ENCODE measurements around the gene TRAM2. TPM values are rescaled to one million over a fixed set of nuclear protein-coding genes. Genes with fewer than 3 reads are reported as not detected.

The TRAM2 gene
- total RNA-seq, 1 experiment from 2014 or later: 13.4 TPM

DNA sequence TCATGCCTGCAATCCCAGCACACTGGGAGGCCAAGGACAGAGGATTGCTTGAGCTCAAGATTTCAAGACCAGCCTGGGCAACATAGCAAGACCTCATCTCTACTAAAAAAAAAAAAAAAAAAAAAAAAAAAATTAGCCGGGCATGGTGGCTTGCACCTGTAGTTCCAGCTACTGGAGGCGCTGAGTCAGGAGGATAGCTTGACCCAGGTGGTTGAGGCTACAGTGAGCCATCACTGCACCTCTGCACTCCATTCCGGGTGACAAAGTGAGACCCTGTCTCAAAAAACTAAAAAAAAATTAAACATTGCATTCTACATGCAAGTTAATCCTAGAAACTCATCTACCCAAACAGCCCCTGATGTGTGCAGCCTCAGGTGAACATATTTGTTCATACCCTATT is 7.3 kb upstream of the TRAM2 start:
- no peak for DNase-seq (ENCODE audit: low spot score)
- CTCF ChIA-PET: interaction anchor here (0.6 kb wide), 1 partner anchor 13 kb away, joined by 3 read pairs; no protein-coding TSS in a partner anchor
- no peaks in the 10 kb centered on the region for H3K9me3 Mint-ChIP-seq
- H3K4me3 Mint-ChIP-seq: no peak overlapping the region
- ATAC-seq: no peak
- peaks cover 5% of the 10 kb centered on the region for H3K4me1 Mint-ChIP-seq
- no peaks in the 10 kb centered on the region for H3K27me3 Mint-ChIP-seq (ENCODE audit: low read depth)
- TF ChIP-seq JUN (CRISPR knock-in tag; IDR thresholded peaks at IDR 0.05): no peak
- no peak for TF ChIP-seq ZNF425 (CRISPR knock-in tag; conservative IDR thresholded peaks at IDR 0.05)
- TF ChIP-seq AFF4 (CRISPR knock-in tag; IDR thresholded peaks at IDR 0.05; ENCODE audit: borderline replicate concordance): no peak
- TF ChIP-seq, protein P1, sequence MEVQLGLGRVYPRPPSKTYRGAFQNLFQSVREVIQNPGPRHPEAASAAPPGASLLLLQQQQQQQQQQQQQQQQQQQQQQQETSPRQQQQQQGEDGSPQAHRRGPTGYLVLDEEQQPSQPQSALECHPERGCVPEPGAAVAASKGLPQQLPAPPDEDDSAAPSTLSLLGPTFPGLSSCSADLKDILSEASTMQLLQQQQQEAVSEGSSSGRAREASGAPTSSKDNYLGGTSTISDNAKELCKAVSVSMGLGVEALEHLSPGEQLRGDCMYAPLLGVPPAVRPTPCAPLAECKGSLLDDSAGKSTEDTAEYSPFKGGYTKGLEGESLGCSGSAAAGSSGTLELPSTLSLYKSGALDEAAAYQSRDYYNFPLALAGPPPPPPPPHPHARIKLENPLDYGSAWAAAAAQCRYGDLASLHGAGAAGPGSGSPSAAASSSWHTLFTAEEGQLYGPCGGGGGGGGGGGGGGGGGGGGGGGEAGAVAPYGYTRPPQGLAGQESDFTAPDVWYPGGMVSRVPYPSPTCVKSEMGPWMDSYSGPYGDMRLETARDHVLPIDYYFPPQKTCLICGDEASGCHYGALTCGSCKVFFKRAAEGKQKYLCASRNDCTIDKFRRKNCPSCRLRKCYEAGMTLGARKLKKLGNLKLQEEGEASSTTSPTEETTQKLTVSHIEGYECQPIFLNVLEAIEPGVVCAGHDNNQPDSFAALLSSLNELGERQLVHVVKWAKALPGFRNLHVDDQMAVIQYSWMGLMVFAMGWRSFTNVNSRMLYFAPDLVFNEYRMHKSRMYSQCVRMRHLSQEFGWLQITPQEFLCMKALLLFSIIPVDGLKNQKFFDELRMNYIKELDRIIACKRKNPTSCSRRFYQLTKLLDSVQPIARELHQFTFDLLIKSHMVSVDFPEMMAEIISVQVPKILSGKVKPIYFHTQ (CRISPR knock-in tag; IDR thresholded peaks at IDR 0.05): no peak
- no peak for TF ChIP-seq ATF1 (CRISPR knock-in tag; IDR thresholded peaks at IDR 0.05)
- no peak for TF ChIP-seq USF2 (CRISPR knock-in tag; IDR thresholded peaks at IDR 0.05)
- TF ChIP-seq, protein P2, sequence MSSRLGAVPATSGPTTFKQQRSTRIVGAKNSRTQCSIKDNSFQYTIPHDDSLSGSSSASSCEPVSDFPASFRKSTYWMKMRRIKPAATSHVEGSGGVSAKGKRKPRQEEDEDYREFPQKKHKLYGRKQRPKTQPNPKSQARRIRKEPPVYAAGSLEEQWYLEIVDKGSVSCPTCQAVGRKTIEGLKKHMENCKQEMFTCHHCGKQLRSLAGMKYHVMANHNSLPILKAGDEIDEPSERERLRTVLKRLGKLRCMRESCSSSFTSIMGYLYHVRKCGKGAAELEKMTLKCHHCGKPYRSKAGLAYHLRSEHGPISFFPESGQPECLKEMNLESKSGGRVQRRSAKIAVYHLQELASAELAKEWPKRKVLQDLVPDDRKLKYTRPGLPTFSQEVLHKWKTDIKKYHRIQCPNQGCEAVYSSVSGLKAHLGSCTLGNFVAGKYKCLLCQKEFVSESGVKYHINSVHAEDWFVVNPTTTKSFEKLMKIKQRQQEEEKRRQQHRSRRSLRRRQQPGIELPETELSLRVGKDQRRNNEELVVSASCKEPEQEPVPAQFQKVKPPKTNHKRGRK (CRISPR knock-in tag; IDR thresholded peaks at IDR 0.05; ENCODE audit: borderline replicate concordance): no peak
- no peak for TF ChIP-seq E2F1 (CRISPR knock-in tag; IDR thresholded peaks at IDR 0.05)
- TF ChIP-seq IRF1 (CRISPR knock-in tag; IDR thresholded peaks at IDR 0.05): no peak
- TF ChIP-seq IRF2 (CRISPR knock-in tag; IDR thresholded peaks at IDR 0.05; ENCODE audit: borderline replicate concordance, low read depth): no peak
- TF ChIP-seq NFE2L1 (CRISPR knock-in tag; IDR thresholded peaks at IDR 0.05): no peak
- TF ChIP-seq, protein P3, sequence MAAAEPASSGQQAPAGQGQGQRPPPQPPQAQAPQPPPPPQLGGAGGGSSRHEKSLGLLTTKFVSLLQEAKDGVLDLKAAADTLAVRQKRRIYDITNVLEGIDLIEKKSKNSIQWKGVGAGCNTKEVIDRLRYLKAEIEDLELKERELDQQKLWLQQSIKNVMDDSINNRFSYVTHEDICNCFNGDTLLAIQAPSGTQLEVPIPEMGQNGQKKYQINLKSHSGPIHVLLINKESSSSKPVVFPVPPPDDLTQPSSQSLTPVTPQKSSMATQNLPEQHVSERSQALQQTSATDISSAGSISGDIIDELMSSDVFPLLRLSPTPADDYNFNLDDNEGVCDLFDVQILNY (CRISPR knock-in tag; IDR thresholded peaks at IDR 0.05): no peak
- no peak for TF ChIP-seq ETV6 (CRISPR knock-in tag; IDR thresholded peaks at IDR 0.05)
- TF ChIP-seq JAZF1 (CRISPR knock-in tag; IDR thresholded peaks at IDR 0.05): no peak
- TF ChIP-seq TCF7 (CRISPR knock-in tag; IDR thresholded peaks at IDR 0.05; ENCODE audit: low read depth): no peak
- no peak for TF ChIP-seq GTF2I (CRISPR knock-in tag; conservative IDR thresholded peaks at IDR 0.05)
- TF ChIP-seq TEAD4 (CRISPR knock-in tag; IDR thresholded peaks at IDR 0.05): no peak
- H3K27ac Mint-ChIP-seq: no peak overlapping the region
- no peaks in the 10 kb centered on the region for H3K36me3 Mint-ChIP-seq
- POLR2A ChIA-PET: no interaction called here
